Measurements from ENCODE around the gene FAT1. TPM values are rescaled to one million over a fixed set of nuclear protein-coding genes. Genes with fewer than 3 reads are reported as not detected.
A peak's percentile ranks its signal among the peaks of the same experiment; 100 is the strongest.

The FAT1 gene
- total RNA-seq, 1 donor from 2014 or later, result 0.90 TPM

- DNase-seq (ENCODE audit: low read depth in 2 of 2), result no peak
Measured at GRCh38 chr4:186752325-186752724, 28.7 kb upstream of the FAT1 start.

DNA sequence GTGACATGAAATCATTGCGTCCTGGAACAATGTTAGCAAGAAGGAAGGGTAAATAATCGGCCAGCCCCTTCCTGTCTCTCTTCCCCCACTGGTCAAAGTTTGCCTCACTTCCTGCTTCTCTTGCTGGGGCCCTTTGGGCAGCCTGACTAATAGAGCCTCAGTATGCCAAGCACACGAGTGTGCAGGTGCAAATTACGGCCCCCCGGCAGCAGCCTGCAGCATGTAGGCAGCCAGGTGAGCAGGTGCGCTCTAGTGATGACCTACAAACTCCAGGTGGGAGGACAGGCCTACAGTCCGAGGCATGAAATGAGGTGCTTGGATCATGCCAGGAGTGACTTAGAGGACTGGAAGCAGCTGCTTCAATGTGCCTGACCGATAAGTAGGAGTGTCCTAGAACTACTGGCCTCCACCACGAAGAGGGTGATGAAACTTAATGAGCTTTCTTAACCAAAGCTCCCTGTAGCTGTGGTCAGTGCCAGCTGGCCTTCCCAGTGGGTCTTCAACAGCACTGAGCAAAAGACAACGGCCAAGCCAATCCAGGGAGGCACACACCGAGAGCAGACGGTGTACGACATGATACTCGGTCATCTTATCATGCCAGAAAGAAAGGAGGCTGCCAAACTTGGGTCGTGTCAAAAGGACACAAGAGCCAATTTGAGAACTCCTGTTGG, 26.1 kb upstream of the FAT1 start:
- no peak for DNase-seq (ENCODE audit: low read depth in 2 of 2)

DNA sequence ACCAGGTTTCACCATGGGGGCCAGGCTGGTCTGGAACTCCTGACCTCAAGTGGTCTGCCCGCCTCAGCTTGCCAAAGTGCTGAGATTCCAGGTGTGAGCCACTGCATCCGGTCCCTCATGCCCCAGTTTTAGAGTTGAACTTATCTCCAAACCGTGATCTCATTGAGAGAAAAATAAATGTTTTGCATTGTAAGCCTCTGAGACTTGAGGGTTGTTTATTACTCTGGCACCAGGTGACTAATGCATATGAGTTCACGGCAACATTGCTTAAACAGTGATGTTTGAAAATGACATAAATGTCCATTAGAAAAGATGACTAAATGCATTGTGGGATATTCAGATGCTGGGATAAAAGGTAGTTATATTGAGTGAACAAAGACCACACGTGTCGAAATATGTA, 22.9 kb upstream of the FAT1 start:
- DNase-seq (ENCODE audit: low read depth in 2 of 2), result no peak

DNA sequence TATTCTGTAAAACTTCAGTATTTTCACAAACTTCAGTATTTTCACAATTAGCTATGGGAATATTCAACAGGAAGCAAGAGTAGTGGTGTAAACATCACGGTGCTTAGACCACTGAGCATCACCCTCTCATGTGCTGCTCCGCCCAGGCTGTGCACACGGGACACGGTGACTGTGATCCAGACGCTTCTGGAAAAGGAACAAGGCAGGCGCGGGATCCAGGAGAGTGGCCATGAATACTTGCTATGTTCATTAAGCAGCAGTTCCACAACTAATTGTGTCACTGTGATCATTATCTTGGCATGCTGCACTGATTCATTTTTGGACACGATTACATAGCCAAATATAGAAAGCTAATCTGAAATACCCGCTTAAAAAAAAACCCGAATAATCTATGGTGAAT, 19.6 kb upstream of the FAT1 start:
- no peak for DNase-seq (ENCODE audit: low read depth in 2 of 2)

- no peak for DNase-seq (ENCODE audit: low read depth in 2 of 2)
Measured at GRCh38 chr4:186740822-186741221, 17.2 kb upstream of the FAT1 start.

DNA sequence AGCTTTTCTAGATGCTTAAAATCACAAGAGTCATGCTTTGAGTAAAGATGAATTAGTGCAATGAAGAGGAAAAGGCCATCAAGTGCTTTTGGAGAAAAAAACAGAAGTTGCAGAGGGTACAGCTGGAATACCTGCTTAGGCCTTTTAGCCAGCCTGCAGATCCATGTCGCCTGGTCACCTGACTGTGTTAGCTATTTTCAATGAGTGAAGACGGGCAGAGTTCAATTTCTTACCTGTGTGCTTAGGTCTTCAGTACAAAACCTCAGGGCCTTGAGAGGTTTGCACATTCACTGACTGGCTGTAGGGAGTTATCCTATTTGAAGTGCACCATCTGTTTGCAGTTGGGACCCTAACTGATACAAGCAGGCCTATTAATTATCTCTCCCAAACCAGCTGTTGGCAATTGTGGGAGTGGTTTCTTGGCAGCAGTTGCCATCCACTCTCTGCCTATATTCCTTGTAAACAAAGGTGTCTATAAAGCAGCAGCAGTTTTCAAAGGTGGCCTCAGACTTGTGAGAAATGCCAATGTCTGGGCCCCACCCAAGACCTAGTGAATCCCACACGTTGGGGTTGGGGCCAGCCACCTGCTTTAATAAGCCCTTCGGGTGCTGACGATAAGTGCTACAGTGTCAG, 16.3 kb upstream of the FAT1 start:
- DNase-seq (ENCODE audit: low read depth in 2 of 2), result no peak

DNA sequence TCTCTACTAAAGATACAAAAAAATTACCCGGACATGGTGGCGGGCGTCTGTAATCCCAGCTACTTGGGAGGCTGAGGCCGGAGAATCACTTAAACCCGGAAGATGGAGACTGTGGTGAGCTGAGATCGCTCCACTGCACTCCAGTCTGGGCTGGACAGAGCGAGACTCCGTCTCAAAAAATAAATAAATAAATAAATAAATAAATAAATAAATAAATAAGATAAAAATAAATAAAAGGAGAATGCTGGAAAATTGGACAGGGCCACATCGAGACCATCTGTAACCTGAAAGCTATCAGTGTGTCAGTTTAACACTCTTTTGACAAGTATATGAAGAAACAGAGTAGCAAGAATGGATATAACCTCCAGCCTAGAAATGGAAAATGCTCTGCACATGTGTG, 15.7 kb upstream of the FAT1 start:
- no peak for DNase-seq (ENCODE audit: low read depth in 2 of 2)

DNA sequence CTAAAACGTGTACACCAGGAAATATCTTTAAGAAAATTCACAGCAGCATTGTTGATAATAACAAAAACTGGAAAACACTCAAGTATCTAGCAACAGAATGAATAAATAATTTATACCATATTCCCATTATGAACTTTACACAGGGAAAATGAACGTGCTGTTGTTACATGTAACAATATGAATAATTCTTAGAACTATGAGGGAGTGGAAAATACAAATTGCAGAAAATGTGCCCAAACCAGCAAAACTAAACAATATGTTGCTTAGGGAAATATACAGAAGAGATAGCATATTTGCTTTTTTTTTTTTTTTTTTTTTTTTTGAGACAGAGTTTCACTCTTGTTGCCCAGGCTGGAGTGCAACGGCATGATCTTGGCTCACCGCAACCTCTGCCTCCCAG, 14.8 kb upstream of the FAT1 start:
- DNase-seq (ENCODE audit: low read depth in 2 of 2), result no peak

GRCh38 chr4:186737427-186737826, 13.8 kb upstream of the FAT1 start:
- DNase-seq (ENCODE audit: low read depth in 2 of 2), result no peak

- no peak for DNase-seq (ENCODE audit: low read depth in 2 of 2)
Measured at GRCh38 chr4:186736466-186736865, 12.8 kb upstream of the FAT1 start.

DNA sequence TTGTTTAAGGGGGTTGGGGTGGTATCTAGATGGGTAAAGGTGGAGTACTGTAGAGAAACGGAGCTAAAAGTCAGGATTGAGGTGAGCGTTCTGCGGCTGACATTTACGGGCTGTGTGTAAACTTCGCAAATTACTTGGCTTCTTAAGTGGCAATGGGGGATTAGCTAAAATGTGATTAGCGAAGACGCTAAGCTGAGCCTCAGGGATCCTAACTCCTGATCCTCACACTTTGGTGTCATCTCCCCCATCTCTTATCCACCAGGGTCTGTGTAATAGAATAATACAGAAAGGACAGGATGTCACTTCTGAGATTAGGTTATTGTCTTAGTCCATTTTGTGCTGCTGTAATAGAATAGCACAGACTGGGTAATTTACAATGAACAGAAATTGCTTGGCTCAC, 10.6 kb upstream of the FAT1 start:
- no peak for DNase-seq (ENCODE audit: low read depth in 2 of 2)

DNA sequence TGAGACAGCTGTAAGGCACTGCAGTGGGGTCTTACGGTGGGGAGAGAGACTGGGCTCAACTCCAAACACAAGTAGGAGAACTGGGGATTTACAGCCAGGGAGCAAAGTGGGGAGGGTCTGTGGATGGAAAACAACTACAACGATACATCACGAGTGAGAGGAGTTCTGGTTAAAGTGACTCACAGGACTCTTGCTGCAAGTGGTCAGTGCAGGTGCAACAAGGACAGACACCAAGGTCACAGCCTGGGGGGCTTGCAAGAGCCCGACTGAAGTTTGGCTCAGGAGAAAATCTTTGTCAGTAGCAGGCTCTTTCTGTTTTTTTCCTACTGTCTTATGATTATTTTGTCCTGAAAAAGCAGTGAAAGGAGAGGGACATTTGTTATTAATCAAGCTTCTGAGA, 10.1 kb upstream of the FAT1 start:
- DNase-seq (ENCODE audit: low read depth in 2 of 2), result no peak

- no peak for DNase-seq (ENCODE audit: low read depth in 2 of 2)
Measured at GRCh38 chr4:186730621-186731020, 7.0 kb upstream of the FAT1 start.

- no peak for DNase-seq (ENCODE audit: low read depth in 2 of 2)
Measured at GRCh38 chr4:186729856-186730255, 6.2 kb upstream of the FAT1 start.

GRCh38 chr4:186728631-186729271, 5.1 kb upstream of the FAT1 start:
- DNase-seq (ENCODE audit: low read depth in 2 of 2), result no peak

- no peak for DNase-seq (ENCODE audit: low read depth in 2 of 2)
Measured at GRCh38 chr4:186727977-186728519, 4.4 kb upstream of the FAT1 start.

DNA sequence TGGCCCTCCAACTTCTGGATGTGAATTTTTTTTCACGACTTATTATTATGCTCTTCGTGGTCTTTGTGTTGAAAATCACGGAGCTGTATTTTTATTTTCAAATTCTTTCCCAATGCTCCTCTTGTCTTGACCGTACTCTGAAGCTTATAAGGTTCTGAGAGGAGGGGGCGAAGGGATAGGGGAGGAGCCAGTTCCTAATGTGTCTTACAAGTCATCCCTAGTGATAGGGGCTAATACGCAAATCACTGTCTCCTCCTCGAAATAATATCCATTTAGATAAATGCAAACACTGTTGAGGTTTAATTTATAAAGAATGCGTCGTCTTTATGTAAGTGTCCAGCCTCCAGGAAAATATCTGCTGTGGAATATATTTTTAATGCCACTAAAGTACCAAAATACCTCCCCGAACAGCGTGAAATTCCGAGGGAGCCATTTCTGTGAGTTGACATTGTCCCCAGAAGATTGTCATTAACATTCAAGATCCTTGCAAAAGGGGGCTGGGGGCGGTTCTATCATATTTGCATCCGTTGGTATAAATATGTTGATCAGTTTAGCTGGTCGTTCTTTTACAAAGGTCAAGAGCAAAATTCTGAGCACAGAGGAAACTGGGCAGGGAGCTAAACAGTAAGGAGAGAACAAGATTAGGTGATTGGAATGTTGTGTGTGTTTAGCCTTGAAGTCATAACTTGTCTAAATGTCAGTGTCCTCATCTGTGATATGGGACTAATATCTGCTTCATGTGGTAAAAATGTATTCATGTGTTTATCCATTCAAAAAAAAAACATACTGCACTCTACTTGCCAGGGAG, 3.7 kb upstream of the FAT1 start:
- no peak for DNase-seq (ENCODE audit: low read depth in 2 of 2)

- DNase-seq (ENCODE audit: low read depth in 2 of 2), result peak in 1 of 2 donors; percentile 4
Measured at GRCh38 chr4:186726426-186727168, 2.9 kb upstream of the FAT1 start.

DNA sequence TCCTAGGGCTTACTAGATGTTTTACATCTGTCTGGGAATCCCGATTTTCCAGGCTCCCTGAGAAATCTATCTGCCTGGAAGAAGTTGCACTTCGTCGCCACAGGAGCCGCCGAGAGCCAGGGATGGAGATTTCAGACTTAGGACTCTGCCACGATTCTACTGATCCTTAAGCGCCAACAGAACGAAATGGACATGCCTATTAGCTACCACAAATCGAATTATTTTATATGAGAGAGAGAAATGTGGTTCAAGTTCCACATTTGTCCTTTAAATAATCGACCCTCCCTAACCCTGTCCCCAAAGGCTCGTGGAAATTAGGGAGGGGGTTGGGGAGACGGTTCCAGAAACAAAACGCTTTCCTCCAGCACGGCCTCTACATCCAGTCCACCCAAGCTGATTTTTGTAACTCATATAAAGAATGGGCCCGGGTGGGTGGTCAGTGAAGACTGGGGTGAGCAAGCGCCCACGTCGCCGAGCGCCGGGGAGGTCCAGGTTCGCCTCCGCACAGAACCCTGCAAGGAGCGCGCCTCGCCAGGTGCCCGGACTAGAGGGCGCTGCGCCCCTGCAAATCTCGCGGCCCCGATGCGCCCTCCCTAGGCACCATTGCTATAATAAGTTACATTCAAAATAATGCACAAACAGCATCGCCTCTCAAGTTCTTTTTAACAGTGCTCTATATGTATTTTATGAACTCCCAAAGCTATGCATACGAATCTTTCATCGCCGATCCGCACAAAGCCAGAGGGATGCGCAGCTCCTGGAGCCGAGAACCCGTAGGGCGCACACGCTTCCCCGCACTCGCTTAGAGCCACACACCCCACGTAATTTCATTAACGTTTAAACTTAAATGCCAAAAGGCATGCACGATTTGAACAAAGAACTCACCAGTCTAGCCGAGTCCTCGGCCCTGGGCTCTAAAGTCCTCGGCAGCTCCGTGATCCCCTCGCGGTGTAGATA, 2.1 kb upstream of the FAT1 start:
- peak in 1 of 2 donors; percentile 39 for DNase-seq (ENCODE audit: low read depth in 2 of 2)

DNA sequence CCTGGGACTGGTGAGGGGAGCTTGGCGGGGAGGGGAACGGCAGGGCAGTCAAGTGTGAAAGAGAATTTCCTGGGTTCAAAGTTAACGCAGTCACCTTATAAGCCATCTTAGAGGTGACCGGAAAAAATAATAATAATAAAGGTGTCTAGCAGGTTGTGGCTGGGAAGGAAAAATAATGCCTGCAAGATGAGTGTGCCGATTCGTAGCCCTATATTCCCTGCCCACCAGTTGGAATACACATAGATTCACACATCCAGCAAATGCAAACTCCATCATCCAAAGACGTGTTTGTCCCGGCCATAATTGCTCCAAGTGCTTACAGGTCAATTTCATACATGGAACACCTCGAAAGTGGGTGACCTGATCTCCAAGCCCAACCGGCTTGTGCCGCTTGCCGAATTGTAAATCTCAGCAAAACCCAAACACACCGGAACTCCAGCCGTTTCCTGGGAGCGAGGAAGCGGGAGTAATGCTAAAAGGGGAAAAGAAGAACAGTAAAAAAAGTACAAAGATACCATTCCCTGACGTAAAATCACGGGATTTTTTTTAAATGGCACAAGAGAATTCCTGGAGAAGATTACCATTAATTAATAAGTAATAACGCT, 1.3 kb upstream of the FAT1 start:
- no peak for DNase-seq (ENCODE audit: low read depth in 2 of 2)

All from dermis microvascular lymphatic vessel endothelial cell (primary cell).